ENCODE results near the gene KNOP1. TPM values are rescaled to one million over a fixed set of nuclear protein-coding genes. Genes with fewer than 3 reads are reported as not detected.
A peak's percentile ranks its signal among the peaks of the same experiment; 100 is the strongest.

KNOP1 gene
- total RNA-seq, 1 experiment from 2014 or later = 13.6 TPM

DNA sequence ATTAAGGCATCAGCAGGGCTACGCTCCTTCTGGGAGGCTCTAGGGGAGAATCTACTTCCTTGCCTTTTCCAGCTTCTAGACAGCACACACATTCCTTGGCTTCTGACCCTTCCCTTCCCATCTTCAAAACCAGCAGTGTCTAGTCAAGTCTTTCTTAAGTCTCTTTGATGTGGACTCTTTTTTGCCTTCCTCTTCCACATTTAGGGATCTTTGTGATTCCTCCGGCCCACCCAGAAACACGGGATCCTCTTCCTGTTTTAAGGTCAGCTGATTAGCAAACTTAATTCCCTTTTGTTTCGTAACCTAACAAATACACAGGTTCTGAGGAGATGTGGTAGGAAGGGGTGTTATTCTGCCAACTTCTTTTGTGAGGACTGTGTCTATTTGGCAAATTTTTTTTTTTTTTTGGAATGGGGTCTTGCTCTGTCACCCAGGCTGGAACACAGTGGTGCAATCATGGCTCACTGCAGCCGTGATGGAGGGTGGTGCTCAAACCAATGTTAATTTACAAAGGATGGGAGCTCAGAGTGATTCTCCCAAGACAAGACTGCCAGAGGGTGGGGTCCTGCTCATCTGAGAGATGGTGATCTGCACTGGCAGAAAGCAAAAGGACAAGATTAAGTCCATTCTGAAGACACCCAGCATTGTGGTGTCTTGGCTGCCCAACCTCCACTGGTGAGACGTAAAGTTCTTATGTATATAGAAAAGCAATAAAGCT, 14.7 kb downstream of the KNOP1 start:
- ChIA-PET POLR2A (ENCODE audit: unreplicated experiment) (no interaction called here), CTCF (no interaction called here)
- BruUV-seq (replicated peaks) = TSS peak; percentile 5
- intact Hi-C loops (cut with micrococcal nuclease) = no loop called here
- Histone ChIP-seq H3K9ac (ENCODE audit: low read length) (no peak overlapping the region), H3K9me3 (ENCODE audit: low read length) (no peaks in the 10 kb centered on the region), H3K4me3 (ENCODE audit: low read length) (no peak overlapping the region), H3K27me3 (ENCODE audit: low read length) (no peaks in the 10 kb centered on the region), H3K4me1 (ENCODE audit: insufficient read depth, low read length) (peaks cover 30% of the 10 kb centered on the region), H2AFZ (ENCODE audit: low read length) (no peak overlapping the region), H3K36me3 (ENCODE audit: low read depth, low read length) (peaks cover 23% of the 10 kb centered on the region; the same call in 1 of the 2 replicates), H3K79me2 (ENCODE audit: low read length) (0 out of 2 replicates have a peak, but pooled peaks cover 4% of the 10 kb centered on the region), H4K20me1 (ENCODE audit: low read length) (no peaks in the 10 kb centered on the region), H3K4me2 (ENCODE audit: low read length) (no peak overlapping the region), H3F3A (ENCODE audit: low read length, unreplicated experiment) (no peaks in the 10 kb centered on the region), H3K9me2 (replicated peaks; ENCODE audit: low read length) (no peaks in the 10 kb centered on the region), H3K27ac (ENCODE audit: low read length) (no peak overlapping the region)
- no peak for DNase-seq
- no peak for ATAC-seq
- TF ChIP-seq, protein P1, sequence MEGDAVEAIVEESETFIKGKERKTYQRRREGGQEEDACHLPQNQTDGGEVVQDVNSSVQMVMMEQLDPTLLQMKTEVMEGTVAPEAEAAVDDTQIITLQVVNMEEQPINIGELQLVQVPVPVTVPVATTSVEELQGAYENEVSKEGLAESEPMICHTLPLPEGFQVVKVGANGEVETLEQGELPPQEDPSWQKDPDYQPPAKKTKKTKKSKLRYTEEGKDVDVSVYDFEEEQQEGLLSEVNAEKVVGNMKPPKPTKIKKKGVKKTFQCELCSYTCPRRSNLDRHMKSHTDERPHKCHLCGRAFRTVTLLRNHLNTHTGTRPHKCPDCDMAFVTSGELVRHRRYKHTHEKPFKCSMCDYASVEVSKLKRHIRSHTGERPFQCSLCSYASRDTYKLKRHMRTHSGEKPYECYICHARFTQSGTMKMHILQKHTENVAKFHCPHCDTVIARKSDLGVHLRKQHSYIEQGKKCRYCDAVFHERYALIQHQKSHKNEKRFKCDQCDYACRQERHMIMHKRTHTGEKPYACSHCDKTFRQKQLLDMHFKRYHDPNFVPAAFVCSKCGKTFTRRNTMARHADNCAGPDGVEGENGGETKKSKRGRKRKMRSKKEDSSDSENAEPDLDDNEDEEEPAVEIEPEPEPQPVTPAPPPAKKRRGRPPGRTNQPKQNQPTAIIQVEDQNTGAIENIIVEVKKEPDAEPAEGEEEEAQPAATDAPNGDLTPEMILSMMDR (conservative IDR thresholded peaks at IDR 0.05; ENCODE audit: low read depth, low read length) = no peak

DNA sequence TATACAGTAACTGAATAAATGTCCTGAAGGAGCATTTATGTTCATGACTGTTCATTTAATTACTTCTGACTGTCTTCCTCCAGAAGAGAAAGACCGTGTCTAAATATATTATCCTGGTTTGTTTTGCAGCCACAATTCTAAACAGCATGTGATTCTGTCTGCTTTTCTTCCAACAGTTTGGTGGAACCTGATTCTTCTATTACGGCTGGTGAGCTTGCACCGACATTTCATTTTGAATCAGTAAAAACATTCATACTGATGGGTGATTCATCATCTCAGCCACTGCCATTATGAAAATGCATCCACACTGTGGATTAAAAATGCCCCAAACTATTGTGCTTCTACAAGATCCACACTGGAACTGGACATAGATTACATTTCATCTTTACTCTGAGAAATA, 16.9 kb downstream of the KNOP1 start:
- DNase-seq = no peak
- Histone ChIP-seq H3K9me2 (replicated peaks; ENCODE audit: low read length) (no peaks in the 10 kb centered on the region), H4K20me1 (ENCODE audit: low read length) (no peaks in the 10 kb centered on the region), H3K9me3 (ENCODE audit: low read length) (no peaks in the 10 kb centered on the region), H3K36me3 (ENCODE audit: low read depth, low read length) (peaks cover 17% of the 10 kb centered on the region; the same call in 1 of the 2 replicates), H3K27ac (ENCODE audit: low read length) (peak overlapping the region; percentile 65), H3F3A (ENCODE audit: low read length, unreplicated experiment) (no peaks in the 10 kb centered on the region), H2AFZ (ENCODE audit: low read length) (no peak overlapping the region), H3K4me1 (ENCODE audit: insufficient read depth, low read length) (peaks cover 42% of the 10 kb centered on the region), H3K9ac (ENCODE audit: low read length) (0 out of 2 replicates have a peak overlapping the region, but pooled peaks have one; percentile 5), H3K4me3 (ENCODE audit: low read length) (no peak overlapping the region), H3K79me2 (ENCODE audit: low read length) (0 out of 2 replicates have a peak, but pooled peaks cover 4% of the 10 kb centered on the region), H3K27me3 (ENCODE audit: low read length) (no peaks in the 10 kb centered on the region), H3K4me2 (ENCODE audit: low read length) (peak overlapping the region; percentile 58)
- 0 out of 2 replicates have a peak, but pooled peaks have one; percentile 6 for ATAC-seq
- CTCF ChIA-PET = no interaction called here
- intact Hi-C loops (cut with micrococcal nuclease) = loop anchor here (2.0 kb wide), 1 partner anchor 16 kb away; no protein-coding TSS in a partner anchor
- no TSS peak for BruUV-seq (replicated peaks)
- TF ChIP-seq, protein P1 (conservative IDR thresholded peaks at IDR 0.05; ENCODE audit: low read depth, low read length) = no peak
- no peak for TF ChIP-seq EZH2 (IDR thresholded peaks at IDR 0.05; ENCODE audit: low read length, unreplicated experiment)
- TF ChIP-seq EZH2phosphoT487 (IDR thresholded peaks at IDR 0.05; ENCODE audit: borderline replicate concordance, low read length) = no peak
- POLR2A ChIA-PET (ENCODE audit: unreplicated experiment) = no interaction called here

DNA sequence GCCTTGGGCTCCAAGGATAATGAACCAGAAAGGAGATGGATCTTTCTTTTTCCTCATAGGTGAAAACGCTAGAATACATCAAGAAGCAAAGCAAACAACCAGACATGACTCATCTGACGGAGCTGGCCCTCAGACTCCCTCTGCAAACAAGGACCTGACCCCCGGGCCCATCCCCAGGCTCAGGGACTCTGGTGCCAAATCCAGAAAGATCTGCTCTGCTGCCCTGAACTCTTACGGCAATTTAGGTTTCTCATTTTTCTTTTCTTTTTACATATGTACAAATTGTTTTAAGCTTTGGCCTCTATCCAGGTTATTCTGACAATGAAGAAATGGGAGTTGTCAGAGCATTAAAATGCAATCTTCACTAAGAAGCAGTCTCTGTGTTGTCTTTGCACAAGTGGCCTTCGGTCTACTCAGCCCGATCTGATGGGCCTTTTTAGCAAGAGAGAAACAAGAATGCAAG, 17.7 kb downstream of the KNOP1 start:
- intact Hi-C loops (cut with micrococcal nuclease) = loop anchor here (2.0 kb wide), 1 partner anchor 16 kb away; no protein-coding TSS in a partner anchor
- peak; percentile 77 for DNase-seq

More for the DNA sequence above, 17.7 kb downstream of the KNOP1 start:
- H3K4me2 ChIP-seq (ENCODE audit: low read length) = peak overlapping the region; percentile 58
- no peak overlapping the region for H2AFZ ChIP-seq (ENCODE audit: low read length)
- H3K79me2 ChIP-seq (ENCODE audit: low read length) = 0 out of 2 replicates have a peak, but pooled peaks cover 4% of the 10 kb centered on the region
- ATAC-seq = peak; percentile 88
- peak overlapping the region; percentile 65 for H3K27ac ChIP-seq (ENCODE audit: low read length)
- peaks cover 45% of the 10 kb centered on the region for H3K4me1 ChIP-seq (ENCODE audit: insufficient read depth, low read length)
- 0 out of 2 replicates have a peak overlapping the region, but pooled peaks have one; percentile 5 for H3K9ac ChIP-seq (ENCODE audit: low read length)
- no peak overlapping the region for H3K4me3 ChIP-seq (ENCODE audit: low read length)
- no peaks in the 10 kb centered on the region for H3K9me2 ChIP-seq (replicated peaks; ENCODE audit: low read length)
- ChIA-PET POLR2A (ENCODE audit: unreplicated experiment) (no interaction called here), CTCF (no interaction called here)
- H3F3A ChIP-seq (ENCODE audit: low read length, unreplicated experiment) = no peaks in the 10 kb centered on the region
- no peak for TF ChIP-seq EZH2phosphoT487 (IDR thresholded peaks at IDR 0.05; ENCODE audit: borderline replicate concordance, low read length)
- no peak for TF ChIP-seq EZH2 (IDR thresholded peaks at IDR 0.05; ENCODE audit: low read length, unreplicated experiment)
- TF ChIP-seq, protein P1 (conservative IDR thresholded peaks at IDR 0.05; ENCODE audit: low read depth, low read length) = no peak
- no peaks in the 10 kb centered on the region for H4K20me1 ChIP-seq (ENCODE audit: low read length)
- H3K36me3 ChIP-seq (ENCODE audit: low read depth, low read length) = peaks cover 17% of the 10 kb centered on the region; the same call in 1 of the 2 replicates
- BruUV-seq (replicated peaks) = no TSS peak
- no peaks in the 10 kb centered on the region for H3K9me3 ChIP-seq (ENCODE audit: low read length)
- no peaks in the 10 kb centered on the region for H3K27me3 ChIP-seq (ENCODE audit: low read length)

All from PC-3 (cell line).